ENCODE results near the gene MTX1.
"Not testable (repeated sequence)": the region's sequence is repeated elsewhere in the genome, so short reads cannot be mapped to it uniquely, and the experiment has no call there.

Gene MTX1

GRCh38 chr1:155208541-155209311 lies at the start of gene MTX1:
Gene MTX1 (plus strand): TSS chr1:155208695. CDS start chr1:155208805, 110 bp downstream.
- peak; percentile 86 for DNase-seq (ENCODE audit: low spot score)

GRCh38 chr1:155158991-155159390 lies 49.5 kb upstream of the MTX1 start:
- DNase-seq (ENCODE audit: low spot score): no peak

- no peak for DNase-seq (ENCODE audit: low spot score)
Measured at GRCh38 chr1:155160128-155160527, 48.4 kb upstream of the MTX1 start.

- not testable (repeated sequence) for DNase-seq (ENCODE audit: low spot score)
Measured at GRCh38 chr1:155162631-155163030, 45.9 kb upstream of the MTX1 start.

GRCh38 chr1:155163785-155164184 lies 44.7 kb upstream of the MTX1 start:
- not testable (repeated sequence) for DNase-seq (ENCODE audit: low spot score)

- DNase-seq (ENCODE audit: low spot score): not testable (repeated sequence)
Measured at GRCh38 chr1:155164625-155165024, 43.9 kb upstream of the MTX1 start.

GRCh38 chr1:155166051-155166470 lies 42.4 kb upstream of the MTX1 start:
- DNase-seq (ENCODE audit: low spot score): no peak

- DNase-seq (ENCODE audit: low spot score): no peak
Measured at GRCh38 chr1:155166471-155167165, 41.9 kb upstream of the MTX1 start.

GRCh38 chr1:155167166-155168104 lies 41.1 kb upstream of the MTX1 start:
- peak; percentile 86 for DNase-seq (ENCODE audit: low spot score)

GRCh38 chr1:155168105-155168445 lies 40.4 kb upstream of the MTX1 start:
- not testable (repeated sequence) for DNase-seq (ENCODE audit: low spot score)

- DNase-seq (ENCODE audit: low spot score): no peak
Measured at GRCh38 chr1:155168456-155169210, 39.9 kb upstream of the MTX1 start.

- no peak for DNase-seq (ENCODE audit: low spot score)
Measured at GRCh38 chr1:155169541-155169940, 39.0 kb upstream of the MTX1 start.

GRCh38 chr1:155170101-155170785 lies 38.3 kb upstream of the MTX1 start:
- DNase-seq (ENCODE audit: low spot score): no peak

- DNase-seq (ENCODE audit: low spot score): no peak
Measured at GRCh38 chr1:155170806-155171205, 37.7 kb upstream of the MTX1 start.

- no peak for DNase-seq (ENCODE audit: low spot score)
Measured at GRCh38 chr1:155171836-155172731, 36.4 kb upstream of the MTX1 start.

GRCh38 chr1:155172732-155173477 lies 35.6 kb upstream of the MTX1 start, which contains the start of gene KRTCAP2:
Gene KRTCAP2 (minus strand): TSS chr1:155173304. CDS start chr1:155173224, 80 bp downstream.
- DNase-seq (ENCODE audit: low spot score): peak; percentile 95

GRCh38 chr1:155173478-155174323 lies 34.8 kb upstream of the MTX1 start, which contains the start of gene TRIM46:
Gene TRIM46 (plus strand): TSS chr1:155173849. CDS start chr1:155173967, 118 bp downstream.
- peak; percentile 70 for DNase-seq (ENCODE audit: low spot score)

Data from CD4-positive, alpha-beta T cell treated with Interleukin-6 at 100 ng/mL for 8 hours (primary cell).